ENCODE results near the gene TFPI. TPM values are rescaled to one million over a fixed set of nuclear protein-coding genes. Genes with fewer than 3 reads are reported as not detected.
"Not testable (repeated sequence)": the region's sequence is repeated elsewhere in the genome, so short reads cannot be mapped to it uniquely, and the experiment has no call there.

The TFPI gene
- polyA plus RNA-seq, 4 donors: 36.2 to 83.4 (median 49.1) TPM

DNA sequence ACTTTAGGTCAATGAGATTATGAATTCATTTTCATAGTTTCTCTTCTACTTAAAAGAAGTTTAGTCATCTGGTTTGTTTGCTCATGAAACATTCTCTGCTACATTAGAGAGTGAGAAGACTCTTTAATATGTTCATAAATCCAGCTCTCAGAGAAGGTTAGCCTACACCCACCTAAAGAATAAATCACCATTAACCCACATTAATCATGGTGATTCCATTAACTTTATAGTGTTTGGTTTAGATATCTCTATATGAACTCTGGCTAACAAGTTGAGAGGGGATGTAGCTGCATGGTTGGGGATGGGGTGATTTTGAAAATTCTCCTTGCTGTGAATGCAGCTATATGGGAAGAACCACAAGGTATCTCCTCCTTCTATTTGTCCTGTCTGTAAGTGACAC lies 10.7 kb downstream of the TFPI start:
- Histone ChIP-seq H3K4me3 (ENCODE audit: low read depth in 1 of 3, low read length in 3 of 3) (no peak overlapping the region), H3K27me3 (ENCODE audit: control insufficient read depth in 3 of 3, insufficient read depth in 3 of 3, low read length in 3 of 3) (no peaks in the 10 kb centered on the region)
- FAIRE-seq: no peak

DNA sequence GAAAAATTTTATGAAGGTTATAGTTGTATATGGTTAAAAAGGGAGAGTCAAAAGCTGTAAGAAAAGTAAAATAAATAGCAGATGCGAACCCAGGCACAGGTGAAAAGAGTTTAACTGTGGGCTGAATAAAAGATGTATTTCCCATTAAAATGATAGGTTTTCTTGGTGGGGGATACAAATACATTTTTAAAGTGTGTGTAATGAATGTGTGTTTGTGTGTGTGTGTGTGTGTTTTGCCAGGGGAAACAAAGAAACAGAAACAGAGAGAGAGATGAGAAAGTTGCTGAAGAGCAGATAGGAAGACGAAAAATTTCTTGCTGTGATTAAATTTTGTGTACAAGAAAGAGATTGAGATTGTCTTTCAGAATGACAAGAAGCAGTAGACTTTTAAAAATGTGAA lies 12.1 kb downstream of the TFPI start:
- H3K4me1 ChIP-seq (ENCODE audit: control insufficient read depth in 3 of 3, insufficient read depth in 2 of 3, low read depth in 1 of 3, low read length in 2 of 3): peaks cover 2 to 10% (median 9%) of the 10 kb centered on the region in 3 donors
- WGBS, 3 donors: 60 to 79% (median 76%) methylated on average over 2 of the region's 2 CpGs
- H3K4me3 ChIP-seq (ENCODE audit: low read depth in 1 of 3, low read length in 3 of 3): no peak overlapping the region
- FAIRE-seq (no peak), DNase-seq (no peak)
- H3K27ac ChIP-seq (ENCODE audit: low read depth in 1 of 3, low read length in 2 of 3): peak overlapping the region in 2 of 3 donors; percentile 44 to 59
- no peaks in the 10 kb centered on the region for H3K9me3 ChIP-seq (ENCODE audit: control insufficient read depth in 2 of 2, insufficient read depth in 1 of 2, low read depth in 1 of 2, low read length in 1 of 2)
- peaks cover 0 to 5% (median 0%) of the 10 kb centered on the region in 3 donors for H3K36me3 ChIP-seq (ENCODE audit: control insufficient read depth in 3 of 3, insufficient read depth in 2 of 3, low read depth in 1 of 3, low read length in 3 of 3)
- no peaks in the 10 kb centered on the region for H3K27me3 ChIP-seq (ENCODE audit: control insufficient read depth in 3 of 3, insufficient read depth in 3 of 3, low read length in 3 of 3)

More for the DNA sequence above, 10.7 kb downstream of the TFPI start:
- no peak for DNase-seq
- Histone ChIP-seq H3K4me1 (ENCODE audit: control insufficient read depth in 3 of 3, insufficient read depth in 2 of 3, low read depth in 1 of 3, low read length in 2 of 3) (peaks cover 2 to 10% (median 9%) of the 10 kb centered on the region in 3 donors), H3K9me3 (ENCODE audit: control insufficient read depth in 2 of 2, insufficient read depth in 1 of 2, low read depth in 1 of 2, low read length in 1 of 2) (no peaks in the 10 kb centered on the region), H3K27ac (ENCODE audit: low read depth in 1 of 3, low read length in 2 of 3) (no peak overlapping the region), H3K36me3 (ENCODE audit: control insufficient read depth in 3 of 3, insufficient read depth in 2 of 3, low read depth in 1 of 3, low read length in 3 of 3) (peaks cover 0 to 5% (median 0%) of the 10 kb centered on the region in 3 donors)

DNA sequence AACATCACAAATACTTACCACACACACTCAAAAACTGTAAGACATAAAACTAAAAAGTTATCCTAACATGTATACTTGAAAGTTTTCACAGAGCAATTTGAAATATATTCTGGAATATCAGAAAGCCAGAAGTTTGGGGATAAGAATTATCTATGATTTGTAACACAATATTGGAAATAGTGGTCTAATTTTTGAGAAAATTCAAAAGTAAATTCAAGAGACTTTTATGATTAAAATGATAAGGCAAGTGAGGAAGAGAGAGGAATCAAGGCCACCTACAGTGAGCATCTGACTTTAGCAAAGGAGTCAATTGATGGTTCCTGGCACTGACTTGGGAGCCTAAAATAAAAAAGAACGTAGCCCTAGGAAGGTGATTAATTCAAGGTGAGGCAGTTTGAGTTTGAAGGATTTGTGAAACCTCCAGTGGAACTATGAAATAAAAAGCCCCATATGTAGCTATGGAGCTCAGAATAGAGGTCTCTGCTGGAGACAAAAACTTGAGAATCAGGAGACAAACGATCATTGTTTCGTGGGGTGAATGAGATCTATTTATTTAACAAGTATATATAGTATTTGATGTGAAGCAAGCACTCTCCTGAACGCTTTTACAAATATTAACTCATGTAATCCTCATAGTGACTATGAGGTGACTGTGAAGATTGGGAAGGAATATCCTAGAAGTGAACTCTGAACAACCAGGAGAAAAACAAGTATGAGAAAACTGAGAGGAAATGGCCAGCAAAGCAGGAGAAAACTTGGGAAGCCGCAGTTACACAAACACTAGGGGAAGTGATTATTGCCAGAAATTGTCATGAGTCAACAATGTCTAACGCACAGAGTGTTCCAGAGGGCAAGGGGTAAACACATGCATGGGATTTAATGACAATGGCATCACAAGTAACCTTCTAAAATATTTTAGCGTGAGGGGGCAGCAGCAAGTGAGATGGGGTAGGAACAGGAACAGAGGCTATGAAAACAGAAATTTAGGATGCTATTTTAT lies 12.8 kb downstream of the TFPI start:
- Histone ChIP-seq H3K4me1 (ENCODE audit: control insufficient read depth in 3 of 3, insufficient read depth in 2 of 3, low read depth in 1 of 3, low read length in 2 of 3) (peaks cover 2 to 10% (median 9%) of the 10 kb centered on the region in 3 donors), H3K27ac (ENCODE audit: low read depth in 1 of 3, low read length in 2 of 3) (peak overlapping the region; percentile 30 to 81 (median 59)), H3K27me3 (ENCODE audit: control insufficient read depth in 3 of 3, insufficient read depth in 3 of 3, low read length in 3 of 3) (no peaks in the 10 kb centered on the region), H3K36me3 (ENCODE audit: control insufficient read depth in 3 of 3, insufficient read depth in 2 of 3, low read depth in 1 of 3, low read length in 3 of 3) (peaks cover 0 to 5% (median 0%) of the 10 kb centered on the region in 3 donors), H3K4me3 (ENCODE audit: low read depth in 1 of 3, low read length in 3 of 3) (no peak overlapping the region), H3K9me3 (ENCODE audit: control insufficient read depth in 2 of 2, insufficient read depth in 1 of 2, low read depth in 1 of 2, low read length in 1 of 2) (no peaks in the 10 kb centered on the region)
- WGBS, 3 donors: 12 to 24% (median 22%) methylated on average over 7 of the region's 7 CpGs
- no peak for FAIRE-seq
- peak; percentile 52 to 70 for DNase-seq

DNA sequence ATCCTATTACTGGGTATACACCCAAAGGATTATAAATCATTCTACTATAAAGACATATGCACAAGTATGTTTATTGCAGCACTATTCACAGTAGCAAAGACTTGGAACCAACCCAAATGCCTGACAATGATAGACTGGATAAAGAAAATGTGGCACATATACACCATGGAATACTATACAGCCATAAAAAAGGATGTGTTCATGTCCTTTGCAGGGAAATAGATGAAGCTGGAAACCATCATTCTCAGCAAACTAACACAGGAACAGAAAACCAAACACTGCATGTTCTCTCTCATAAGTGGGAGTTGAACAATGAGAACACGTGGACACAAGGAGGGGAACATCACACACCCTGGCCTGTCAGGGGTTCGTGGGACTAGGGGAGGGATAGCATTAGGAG lies 16.0 kb downstream of the TFPI start:
- not testable (repeated sequence) for H3K27ac ChIP-seq (ENCODE audit: low read depth in 1 of 3, low read length in 2 of 3); DNase-seq; H3K9me3 ChIP-seq (ENCODE audit: control insufficient read depth in 2 of 2, insufficient read depth in 1 of 2, low read depth in 1 of 2, low read length in 1 of 2); H3K4me3 ChIP-seq (ENCODE audit: low read depth in 1 of 3, low read length in 3 of 3); FAIRE-seq; H3K27me3 ChIP-seq (ENCODE audit: control insufficient read depth in 3 of 3, insufficient read depth in 3 of 3, low read length in 3 of 3); H3K4me1 ChIP-seq (ENCODE audit: control insufficient read depth in 3 of 3, insufficient read depth in 2 of 3, low read depth in 1 of 3, low read length in 2 of 3); H3K36me3 ChIP-seq (ENCODE audit: control insufficient read depth in 3 of 3, insufficient read depth in 2 of 3, low read depth in 1 of 3, low read length in 3 of 3)
- WGBS, 3 donors: 84 to 93% (median 89%) methylated on average over 2 of the region's 2 CpGs

DNA sequence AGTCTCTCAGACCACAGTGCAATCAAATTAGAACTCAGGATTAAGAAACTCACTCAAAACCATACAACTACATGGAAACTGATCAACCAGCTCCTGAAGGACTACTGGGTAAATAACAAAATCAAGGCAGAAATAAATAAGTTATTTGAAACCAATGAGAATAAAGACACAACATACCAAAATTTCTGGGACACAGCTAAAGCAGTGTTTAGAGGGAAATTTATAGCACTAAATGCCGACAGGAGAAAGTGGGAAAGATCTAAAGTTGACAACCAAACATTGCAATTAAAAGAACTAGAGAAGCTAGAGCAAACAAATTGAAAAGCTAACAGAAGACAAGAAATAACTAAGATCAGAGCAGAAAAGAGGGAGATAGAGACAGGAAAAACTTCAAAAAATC lies 18.9 kb downstream of the TFPI start:
- H3K36me3 ChIP-seq (ENCODE audit: control insufficient read depth in 3 of 3, insufficient read depth in 2 of 3, low read depth in 1 of 3, low read length in 3 of 3): peaks cover 0 to 15% (median 0%) of the 10 kb centered on the region in 3 donors
- H3K4me1 ChIP-seq (ENCODE audit: control insufficient read depth in 3 of 3, insufficient read depth in 2 of 3, low read depth in 1 of 3, low read length in 2 of 3); H3K4me3 ChIP-seq (ENCODE audit: low read depth in 1 of 3, low read length in 3 of 3); FAIRE-seq; H3K27me3 ChIP-seq (ENCODE audit: control insufficient read depth in 3 of 3, insufficient read depth in 3 of 3, low read length in 3 of 3); DNase-seq; H3K9me3 ChIP-seq (ENCODE audit: control insufficient read depth in 2 of 2, insufficient read depth in 1 of 2, low read depth in 1 of 2, low read length in 1 of 2); H3K27ac ChIP-seq (ENCODE audit: low read depth in 1 of 3, low read length in 2 of 3): not testable (repeated sequence)
- WGBS, 3 donors: 89 to 95% (median 95%) methylated on average over 1 of the region's 1 CpG

DNA sequence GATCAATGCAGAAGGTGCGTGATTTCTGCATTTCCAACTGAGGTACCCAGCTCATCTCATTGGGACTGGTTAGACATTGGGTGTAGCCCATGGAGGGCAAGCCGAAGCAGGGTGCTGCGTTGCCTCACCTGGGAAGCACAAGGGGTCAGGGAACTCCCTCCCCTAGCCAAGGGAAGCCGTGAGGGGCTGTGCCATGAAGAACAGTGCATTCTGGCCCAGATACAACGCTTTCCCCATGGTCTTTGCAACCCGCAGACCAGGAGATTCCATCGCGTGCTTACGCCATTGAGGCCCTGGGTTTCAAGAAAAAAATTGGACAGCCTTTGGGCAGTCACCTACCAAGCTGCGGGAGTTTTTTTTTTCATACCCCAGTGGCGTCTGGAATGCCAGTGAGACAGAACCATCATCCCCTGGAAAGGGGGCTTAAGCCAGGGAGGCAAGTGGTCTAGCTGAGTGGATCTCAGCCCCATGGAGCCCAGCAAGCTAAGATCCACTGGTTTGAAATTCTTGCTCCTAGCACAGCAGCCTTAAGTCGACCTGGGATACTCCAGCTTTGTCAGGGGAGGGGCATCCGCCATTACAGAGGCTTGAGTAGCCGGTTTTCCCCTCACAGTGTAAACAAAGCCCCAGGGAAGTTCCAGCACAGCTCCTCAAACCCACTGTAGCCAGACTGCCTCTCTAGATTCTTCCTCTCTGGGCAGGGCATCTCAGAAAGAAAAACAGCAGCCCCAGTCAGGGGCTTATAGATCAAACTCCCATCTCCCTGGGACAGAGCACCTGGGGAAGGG lies 21.7 kb downstream of the TFPI start:
- Histone ChIP-seq H3K4me1 (ENCODE audit: control insufficient read depth in 3 of 3, insufficient read depth in 2 of 3, low read depth in 1 of 3, low read length in 2 of 3) (no peaks in the 10 kb centered on the region), H3K27ac (ENCODE audit: low read depth in 1 of 3, low read length in 2 of 3) (no peak overlapping the region), H3K9me3 (ENCODE audit: control insufficient read depth in 2 of 2, insufficient read depth in 1 of 2, low read depth in 1 of 2, low read length in 1 of 2) (peaks cover 0 to 3% of the 10 kb centered on the region in 2 donors), H3K36me3 (ENCODE audit: control insufficient read depth in 3 of 3, insufficient read depth in 2 of 3, low read depth in 1 of 3, low read length in 3 of 3) (peaks cover 0 to 12% (median 2%) of the 10 kb centered on the region in 3 donors), H3K27me3 (ENCODE audit: control insufficient read depth in 3 of 3, insufficient read depth in 3 of 3, low read length in 3 of 3) (no peaks in the 10 kb centered on the region), H3K4me3 (ENCODE audit: low read depth in 1 of 3, low read length in 3 of 3) (no peak overlapping the region)
- DNase-seq (no peak), FAIRE-seq (no peak)
- WGBS, 3 donors: 88 to 92% (median 89%) methylated on average over 14 of the region's 14 CpGs

DNA sequence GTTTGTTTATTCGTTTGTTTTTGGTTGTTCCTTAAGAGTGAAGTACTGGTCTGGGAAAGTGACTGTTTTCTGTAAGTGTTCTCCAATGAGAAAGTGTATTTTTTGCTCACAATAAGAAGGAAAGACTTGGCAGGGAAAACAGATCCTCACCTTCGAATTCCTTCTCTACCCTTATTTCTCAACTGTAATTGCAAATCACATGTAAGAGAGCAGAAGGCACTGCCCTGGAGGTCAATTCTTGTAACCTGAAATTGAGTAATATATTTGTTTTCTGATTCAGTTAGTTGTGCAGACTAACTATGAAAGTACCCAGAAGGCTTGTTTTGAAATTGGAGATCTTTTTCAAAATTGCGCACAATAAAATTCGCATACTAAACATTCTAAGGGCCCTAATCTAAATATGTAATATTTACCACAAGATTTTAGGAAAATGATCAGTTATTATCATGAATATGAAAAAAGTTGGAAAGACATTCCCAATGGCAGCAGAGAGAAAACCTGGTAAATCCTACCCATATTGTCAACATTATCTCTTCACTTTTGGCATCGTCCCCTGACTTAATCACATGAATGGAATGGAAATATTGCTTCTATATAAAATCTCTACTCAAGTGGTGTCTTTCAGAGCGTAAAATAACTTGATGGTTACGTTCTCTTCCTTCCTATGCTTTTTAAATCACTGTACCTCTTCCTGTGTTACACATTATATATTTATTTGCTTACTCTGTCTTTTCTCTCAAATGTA lies 24.1 kb downstream of the TFPI start:
- no peak overlapping the region for H3K27ac ChIP-seq (ENCODE audit: low read depth in 1 of 3, low read length in 2 of 3)
- peak in 1 of 2 donors; percentile 41 for DNase-seq
- H3K4me1 ChIP-seq (ENCODE audit: control insufficient read depth in 3 of 3, insufficient read depth in 2 of 3, low read depth in 1 of 3, low read length in 2 of 3): no peaks in the 10 kb centered on the region
- no peak overlapping the region for H3K4me3 ChIP-seq (ENCODE audit: low read depth in 1 of 3, low read length in 3 of 3)
- peaks cover 0 to 12% (median 2%) of the 10 kb centered on the region in 3 donors for H3K36me3 ChIP-seq (ENCODE audit: control insufficient read depth in 3 of 3, insufficient read depth in 2 of 3, low read depth in 1 of 3, low read length in 3 of 3)
- H3K9me3 ChIP-seq (ENCODE audit: control insufficient read depth in 2 of 2, insufficient read depth in 1 of 2, low read depth in 1 of 2, low read length in 1 of 2): peaks cover 0 to 3% of the 10 kb centered on the region in 2 donors
- H3K27me3 ChIP-seq (ENCODE audit: control insufficient read depth in 3 of 3, insufficient read depth in 3 of 3, low read length in 3 of 3): no peaks in the 10 kb centered on the region
- no peak for FAIRE-seq
- WGBS, 3 donors: 83 to 91% (median 88%) methylated on average over 7 of the region's 7 CpGs
